GM19438 (cell line): ENCODE measurements around the gene BTNL3.
"Not testable (repeated sequence)": the region's sequence is repeated elsewhere in the genome, so short reads cannot be mapped to it uniquely, and the experiment has no call there.

Source experiments
- ATAC-seq: cut with Tn5 transposase; IDR thresholded peaks from one replicate; pipeline ENCODE4 v1.9.1; 2021; ENCODE audit warnings: low read depth; ENCODE audit not compliant: unreplicated experiment

BTNL3 gene, protein sequence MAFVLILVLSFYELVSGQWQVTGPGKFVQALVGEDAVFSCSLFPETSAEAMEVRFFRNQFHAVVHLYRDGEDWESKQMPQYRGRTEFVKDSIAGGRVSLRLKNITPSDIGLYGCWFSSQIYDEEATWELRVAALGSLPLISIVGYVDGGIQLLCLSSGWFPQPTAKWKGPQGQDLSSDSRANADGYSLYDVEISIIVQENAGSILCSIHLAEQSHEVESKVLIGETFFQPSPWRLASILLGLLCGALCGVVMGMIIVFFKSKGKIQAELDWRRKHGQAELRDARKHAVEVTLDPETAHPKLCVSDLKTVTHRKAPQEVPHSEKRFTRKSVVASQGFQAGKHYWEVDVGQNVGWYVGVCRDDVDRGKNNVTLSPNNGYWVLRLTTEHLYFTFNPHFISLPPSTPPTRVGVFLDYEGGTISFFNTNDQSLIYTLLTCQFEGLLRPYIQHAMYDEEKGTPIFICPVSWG

DNA sequence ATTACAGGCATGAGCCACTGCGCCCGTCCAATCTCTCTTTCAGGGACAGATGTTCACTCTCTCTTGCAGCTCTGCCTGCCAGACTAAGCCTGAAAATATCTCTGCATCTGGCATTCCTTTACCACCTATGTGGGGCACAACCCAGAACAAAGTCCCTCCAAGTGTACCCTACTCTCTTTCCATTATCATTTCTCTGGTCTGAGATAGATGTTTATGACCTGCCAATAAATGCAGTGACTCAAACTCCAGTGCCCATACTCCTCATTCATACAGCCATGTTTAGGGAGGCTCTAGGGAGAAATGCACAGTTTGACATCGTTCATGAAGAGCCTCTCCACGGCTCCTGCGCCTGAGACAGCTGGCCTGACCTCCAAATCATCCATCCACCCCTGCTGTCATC is at the start of gene BTNL3:
Gene BTNL3 (plus strand): TSS at position 255 of the 400 bp plus-strand sequence. CDS start 183 bp downstream, outside the sequence.
- no peak for ATAC-seq

DNA sequence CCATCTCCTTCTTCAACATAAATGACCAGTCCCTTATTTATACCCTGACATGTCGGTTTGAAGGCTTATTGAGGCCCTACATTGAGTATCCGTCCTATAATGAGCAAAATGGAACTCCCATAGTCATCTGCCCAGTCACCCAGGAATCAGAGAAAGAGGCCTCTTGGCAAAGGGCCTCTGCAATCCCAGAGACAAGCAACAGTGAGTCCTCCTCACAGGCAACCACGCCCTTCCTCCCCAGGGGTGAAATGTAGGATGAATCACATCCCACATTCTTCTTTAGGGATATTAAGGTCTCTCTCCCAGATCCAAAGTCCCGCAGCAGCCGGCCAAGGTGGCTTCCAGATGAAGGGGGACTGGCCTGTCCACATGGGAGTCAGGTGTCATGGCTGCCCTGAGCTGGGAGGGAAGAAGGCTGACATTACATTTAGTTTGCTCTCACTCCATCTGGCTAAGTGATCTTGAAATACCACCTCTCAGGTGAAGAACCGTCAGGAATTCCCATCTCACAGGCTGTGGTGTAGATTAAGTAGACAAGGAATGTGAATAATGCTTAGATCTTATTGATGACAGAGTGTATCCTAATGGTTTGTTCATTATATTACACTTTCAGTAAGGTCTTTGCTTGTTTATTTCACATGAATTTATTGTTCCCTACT is 38.2 kb upstream of the BTNL3 start:
- no peak for ATAC-seq

DNA sequence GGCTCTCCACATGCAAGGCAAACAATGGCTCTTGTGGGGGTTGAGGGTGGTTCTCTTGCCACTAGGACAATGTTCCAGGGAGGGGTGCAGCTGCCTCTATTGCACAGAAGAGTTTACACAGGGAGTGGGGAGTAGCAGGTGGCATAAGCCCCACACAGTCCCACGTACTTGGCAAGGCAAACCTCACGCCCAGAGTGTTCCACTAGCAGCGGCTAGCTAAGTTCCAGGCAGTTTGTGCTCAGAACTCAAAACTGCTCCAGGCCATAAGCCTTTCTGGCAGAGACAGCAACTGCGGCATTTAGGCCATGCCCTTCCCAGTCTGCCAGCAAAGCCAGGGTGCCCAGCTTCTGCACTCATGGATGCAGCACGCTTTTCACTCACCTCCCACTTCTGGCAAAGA is 29.0 kb upstream of the BTNL3 start:
- ATAC-seq = no peak

DNA sequence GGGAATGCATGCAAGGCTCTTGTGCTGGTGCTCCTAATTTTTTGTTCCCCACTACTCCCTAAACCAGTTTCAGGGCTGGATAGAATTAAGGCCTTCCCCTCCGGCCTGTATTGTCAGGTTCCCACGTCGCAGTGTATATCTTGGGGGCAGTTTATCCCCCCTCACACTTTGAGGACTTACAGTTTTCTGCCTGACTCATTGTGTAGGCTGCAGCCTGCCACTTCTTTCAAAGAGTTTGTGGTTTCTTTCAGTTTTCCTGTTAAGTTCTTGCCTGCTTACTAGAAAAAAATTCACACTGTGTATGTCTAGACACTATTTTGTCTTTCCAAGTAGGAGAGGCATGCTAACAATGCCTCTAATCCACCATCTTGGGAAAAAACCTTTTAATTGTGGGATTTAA is 28.4 kb upstream of the BTNL3 start:
- ATAC-seq = no peak

DNA sequence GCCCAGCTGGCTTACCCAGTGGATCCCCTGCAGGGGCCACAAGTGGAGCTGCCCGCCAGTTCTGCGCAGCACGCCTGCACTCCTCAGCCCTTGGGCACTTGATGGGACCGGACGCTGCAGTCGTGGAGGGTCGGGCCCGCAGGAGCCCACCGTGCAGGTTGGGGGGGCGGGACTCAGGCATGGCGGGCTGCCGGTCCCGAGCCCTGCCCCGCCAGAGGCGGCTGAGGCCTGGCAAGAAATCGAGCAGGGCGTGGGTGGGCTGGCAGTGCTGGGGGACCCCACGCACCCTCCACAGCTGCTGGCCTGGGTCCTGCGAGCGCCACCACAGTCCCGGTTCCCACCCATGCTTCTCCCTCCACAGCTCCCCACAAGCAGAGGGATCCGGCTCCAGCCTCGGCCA is 19.2 kb upstream of the BTNL3 start:
- ATAC-seq = no peak

DNA sequence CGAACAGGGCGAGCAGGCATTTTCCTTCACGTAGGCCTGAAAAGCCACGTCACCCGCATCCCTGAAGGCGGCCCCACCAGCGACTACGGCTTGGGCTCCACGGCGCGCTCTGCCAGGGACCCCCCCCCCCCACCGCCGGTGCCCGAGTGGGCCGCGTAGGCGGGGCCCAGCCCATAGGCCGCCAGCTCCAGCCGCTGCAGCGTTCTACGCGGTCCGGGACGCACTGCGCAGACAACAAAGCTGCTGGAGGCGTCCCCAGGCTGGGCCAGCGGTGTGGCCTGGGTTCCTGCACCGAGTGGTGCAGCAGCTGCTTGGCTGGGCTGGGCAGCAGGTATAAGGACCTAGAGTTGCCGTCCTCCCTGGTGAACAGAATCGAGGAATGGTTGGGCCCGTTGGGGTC is 18.3 kb upstream of the BTNL3 start:
- ATAC-seq = no peak

DNA sequence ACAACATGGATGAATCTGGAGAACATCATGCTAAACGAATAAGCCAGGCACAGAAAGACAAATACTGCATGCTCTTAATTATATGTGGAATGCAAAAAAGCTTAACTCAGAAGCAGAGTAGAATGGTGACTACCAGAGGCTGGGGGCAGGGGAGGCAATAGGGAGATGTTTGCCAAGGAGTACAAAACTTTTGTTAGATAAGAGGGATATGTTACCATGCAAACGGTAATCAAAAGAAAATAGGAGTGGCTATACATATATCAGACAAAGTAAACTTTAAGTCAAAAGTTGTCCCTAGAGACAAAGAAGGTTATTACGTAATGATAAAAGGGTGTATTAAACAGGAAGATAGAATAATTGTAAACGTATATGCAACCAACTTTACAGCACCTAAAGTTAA is 17.8 kb upstream of the BTNL3 start:
- no peak for ATAC-seq

DNA sequence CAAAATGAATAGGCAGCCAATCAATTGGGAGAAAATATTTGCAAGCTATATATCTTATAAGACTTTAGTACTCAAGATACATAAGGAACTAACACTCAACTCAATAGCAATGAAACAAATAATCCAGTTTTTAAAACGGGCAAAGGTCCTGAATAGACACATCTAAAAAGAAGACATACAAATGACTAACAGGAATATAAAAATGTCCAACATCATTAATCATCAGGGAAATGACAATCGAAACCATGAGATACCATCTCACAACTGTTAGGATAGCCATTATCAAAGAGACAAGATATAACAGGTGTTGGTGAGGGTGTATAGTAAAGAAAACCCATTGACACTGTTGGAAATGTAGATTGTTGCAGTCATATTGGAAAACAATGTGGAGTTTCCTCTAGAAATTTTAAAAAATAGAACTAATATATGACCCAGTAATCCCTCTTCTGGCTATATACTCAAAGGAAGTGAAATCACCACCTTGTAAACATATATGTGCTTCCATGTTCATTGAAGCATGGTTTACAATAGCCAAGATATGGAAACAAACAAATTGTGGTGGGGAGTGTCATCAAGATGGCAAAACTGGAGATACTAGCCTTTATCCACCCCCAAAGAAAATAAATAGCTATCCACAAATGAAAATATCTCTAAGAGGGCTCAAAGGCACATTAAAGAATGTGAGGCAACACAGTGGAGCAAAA is 13.9 kb upstream of the BTNL3 start:
- no peak for ATAC-seq

DNA sequence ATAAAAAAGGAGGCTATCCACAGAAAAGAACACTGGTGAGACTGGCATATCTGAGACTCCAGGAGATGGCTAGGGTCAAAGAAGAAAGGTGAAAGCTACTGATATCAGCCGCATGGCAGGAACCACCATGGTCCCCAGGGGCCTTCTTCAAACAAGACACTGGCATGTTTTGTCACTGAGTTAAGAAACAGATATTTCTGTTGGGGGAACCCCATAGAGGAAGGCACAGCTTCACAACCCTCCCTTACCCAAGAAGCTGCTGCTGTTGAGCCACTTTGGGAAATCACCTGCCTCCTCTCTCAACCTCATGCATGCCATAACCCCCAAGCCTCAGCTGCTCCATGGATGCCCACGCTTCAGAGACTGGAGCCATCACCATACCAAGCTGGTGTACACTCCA is 13.3 kb upstream of the BTNL3 start:
- peak; percentile 94 for ATAC-seq

DNA sequence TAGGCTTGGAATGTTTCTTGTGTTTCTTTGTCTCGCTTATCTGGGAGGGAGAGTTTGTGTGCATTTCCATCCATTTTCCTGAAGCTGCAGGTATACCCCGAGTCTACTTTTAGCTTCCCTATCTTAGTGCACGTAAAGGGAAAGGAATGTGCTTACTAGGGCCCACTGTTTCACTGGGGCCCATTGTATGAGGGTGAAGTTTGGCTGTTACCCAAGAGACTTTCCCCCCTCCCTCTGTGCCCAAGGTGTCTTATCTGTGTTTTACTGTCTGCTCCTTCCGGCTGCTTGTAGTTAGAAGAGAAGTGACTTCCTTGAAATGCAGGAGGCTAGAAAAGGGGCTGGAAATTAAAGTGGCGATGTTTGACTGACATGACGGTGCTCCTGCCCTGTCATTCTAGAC is 12.1 kb upstream of the BTNL3 start:
- ATAC-seq = no peak

DNA sequence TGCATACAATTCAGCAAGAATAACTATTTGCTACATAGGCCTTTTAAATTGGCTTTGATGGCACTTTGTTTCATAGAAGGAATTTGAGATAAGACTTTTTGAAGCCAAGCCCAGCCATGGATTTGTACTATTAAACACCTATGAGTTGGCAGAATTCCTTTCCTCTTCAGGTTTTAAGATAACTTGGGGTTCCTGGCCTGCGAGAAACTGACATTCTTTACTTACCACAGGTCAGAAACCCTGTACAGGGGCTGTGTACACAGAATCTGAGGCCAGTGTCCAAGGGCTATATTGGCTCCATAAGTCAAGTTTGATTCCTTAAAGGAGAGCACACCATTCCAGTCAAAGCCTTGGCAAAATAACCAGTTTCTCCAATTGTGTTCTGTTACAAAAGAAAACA is 10.8 kb upstream of the BTNL3 start:
- no peak for ATAC-seq

DNA sequence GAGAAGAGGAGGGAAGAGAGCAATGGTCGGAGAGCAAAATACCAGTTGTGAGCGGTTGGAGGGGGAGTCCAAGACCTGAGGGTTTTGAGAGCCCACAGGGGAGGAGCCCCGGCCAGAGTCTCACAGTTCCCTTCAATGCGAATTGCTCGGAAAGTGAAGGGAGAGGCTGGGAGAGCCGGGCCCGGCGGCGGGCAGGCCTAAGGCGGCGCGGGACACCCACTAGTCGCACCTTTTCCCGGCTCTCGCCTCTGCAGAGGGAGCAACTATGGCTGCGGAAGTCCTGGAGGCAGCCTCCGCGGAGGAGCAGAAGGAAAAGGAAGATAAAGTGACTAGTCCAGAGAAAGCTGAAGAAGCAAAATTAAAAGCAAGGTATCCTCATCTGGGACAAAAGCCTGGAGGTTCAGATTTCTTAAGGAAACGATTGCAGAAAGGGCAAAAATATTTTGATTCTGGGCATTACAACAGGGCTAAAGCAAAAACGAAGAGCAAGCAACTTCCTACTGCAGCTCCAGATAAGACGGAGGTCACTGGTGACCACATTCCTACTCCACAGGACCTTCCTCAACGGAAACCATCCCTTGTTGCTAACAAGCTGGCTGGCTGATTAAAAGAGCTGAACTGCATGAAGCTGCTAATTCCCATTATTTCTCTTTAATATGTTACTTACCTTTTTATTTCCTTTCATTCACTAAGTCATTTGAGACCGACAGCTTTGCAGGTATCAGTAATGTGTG is 6.5 kb upstream of the BTNL3 start:
- no peak for ATAC-seq

DNA sequence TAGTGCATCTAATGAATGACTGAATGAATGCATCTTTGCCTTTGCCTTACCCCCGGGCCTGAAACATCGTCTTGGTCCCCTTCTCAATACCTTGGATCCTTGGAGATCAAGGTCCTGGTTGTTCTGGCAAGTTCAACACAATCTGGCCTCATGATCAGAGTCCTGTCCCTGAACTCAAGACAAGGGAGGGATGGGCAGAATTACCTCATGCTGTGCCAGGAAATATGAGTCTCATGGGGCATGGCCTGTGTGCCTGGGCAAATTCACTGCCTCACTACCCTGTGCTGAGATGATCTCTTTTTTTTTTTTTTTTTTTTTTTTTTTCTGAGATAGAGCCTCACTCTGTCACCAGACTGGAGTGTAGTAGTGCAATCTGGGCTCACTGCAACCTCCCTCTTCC is 630 bp upstream of the BTNL3 start:
- ATAC-seq = no peak

DNA sequence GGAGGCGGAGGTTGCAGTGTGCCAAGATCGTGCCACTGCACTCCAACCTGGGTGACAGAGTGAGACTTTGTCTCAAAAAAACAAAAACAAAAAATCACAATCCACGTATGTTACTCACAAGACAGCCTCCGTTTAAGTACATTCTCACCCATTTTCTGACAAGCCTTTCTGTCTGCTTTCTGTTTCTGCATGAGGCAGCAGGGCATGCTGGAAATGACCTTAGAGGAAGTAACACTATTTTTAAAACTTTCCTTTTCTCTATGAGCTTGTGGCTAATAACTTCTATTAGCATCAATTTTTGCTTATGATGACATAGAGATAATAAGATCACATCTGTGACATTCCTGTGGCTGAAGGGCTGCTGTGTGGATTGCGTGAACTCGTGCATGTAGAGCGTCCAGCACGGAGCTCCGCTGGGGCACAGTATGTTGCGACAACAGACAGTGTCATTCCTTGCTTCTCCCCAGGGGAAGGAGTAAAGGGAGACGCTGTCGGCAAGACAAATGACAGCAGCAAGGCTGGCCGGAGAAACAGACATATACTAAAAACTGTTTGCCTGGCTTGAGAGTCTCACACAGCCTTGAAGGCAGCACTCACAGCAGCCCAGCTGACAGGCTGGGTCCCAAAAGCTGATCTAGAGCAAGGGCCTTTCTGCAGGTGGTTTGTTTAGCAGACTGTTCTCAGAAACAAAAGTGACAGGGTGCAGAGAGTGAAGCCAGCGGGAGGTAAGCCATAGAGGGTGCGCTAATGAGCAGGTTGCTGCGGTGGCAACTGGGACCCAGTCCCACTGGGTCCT is 1.6 kb downstream of the BTNL3 start:
- ATAC-seq = no peak

DNA sequence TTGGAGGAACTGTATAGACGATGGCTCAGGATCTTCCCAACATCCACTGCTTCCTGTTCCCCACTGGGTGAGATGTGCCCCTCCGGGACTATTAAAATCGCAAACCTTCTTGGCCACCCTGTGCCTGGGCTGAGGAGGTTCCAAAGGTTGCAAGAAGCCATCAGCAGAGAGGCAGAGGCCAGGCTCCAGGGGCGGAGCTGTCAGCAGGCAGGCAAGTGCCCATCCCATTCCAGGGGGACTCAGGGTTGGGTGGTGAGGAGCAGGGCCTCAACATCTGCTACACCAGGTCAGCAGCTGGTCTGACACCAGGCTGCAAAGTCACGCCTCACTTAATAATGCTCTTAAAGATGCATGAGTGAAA is 2.2 kb downstream of the BTNL3 start:
- no peak for ATAC-seq

DNA sequence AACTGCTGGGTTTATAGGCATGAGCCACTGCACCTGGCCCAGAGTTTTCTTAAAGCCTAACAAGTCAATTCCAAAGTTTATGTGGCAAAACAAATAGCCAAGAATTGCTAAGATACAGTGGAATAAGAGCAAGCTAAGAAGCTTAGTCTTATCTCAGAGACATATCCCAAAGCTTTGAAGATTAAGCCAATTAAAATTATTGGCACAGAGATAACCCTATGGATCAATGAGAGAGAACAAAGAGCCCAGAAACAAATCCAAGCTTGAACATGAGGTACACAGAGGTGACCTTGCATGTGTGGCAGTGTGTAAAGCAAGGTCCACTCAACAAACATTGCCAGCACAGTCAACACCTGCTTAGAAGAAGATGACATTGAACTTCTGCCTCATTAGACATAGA is 13.3 kb downstream of the BTNL3 start:
- ATAC-seq = no peak

DNA sequence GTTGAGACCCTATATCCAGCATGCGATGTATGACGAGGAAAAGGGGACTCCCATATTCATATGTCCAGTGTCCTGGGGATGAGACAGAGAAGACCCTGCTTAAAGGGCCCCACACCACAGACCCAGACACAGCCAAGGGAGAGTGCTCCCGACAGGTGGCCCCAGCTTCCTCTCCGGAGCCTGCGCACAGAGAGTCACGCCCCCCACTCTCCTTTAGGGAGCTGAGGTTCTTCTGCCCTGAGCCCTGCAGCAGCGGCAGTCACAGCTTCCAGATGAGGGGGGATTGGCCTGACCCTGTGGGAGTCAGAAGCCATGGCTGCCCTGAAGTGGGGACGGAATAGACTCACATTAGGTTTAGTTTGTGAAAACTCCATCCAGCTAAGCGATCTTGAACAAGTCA is 17.1 kb downstream of the BTNL3 start:
- no peak for ATAC-seq

DNA sequence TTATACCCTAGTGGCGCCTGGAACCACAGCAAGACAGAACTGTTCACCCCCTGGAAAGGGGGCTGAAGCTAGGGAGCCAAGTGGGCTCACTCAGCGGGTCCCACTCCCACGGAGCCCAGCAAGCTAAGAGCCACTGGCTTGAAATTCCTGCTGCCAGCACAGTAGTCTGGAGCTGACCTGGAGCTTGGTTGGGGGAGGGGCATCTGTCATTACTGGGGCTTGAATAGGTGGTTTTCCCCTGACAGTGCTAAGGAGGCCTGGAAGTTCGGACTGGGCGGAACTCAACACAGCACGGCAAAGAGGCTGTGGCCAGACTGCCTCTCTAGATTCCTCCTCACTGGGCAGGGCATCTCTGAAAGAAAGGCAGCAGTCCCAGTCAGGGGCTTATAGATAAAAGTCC is 19.5 kb downstream of the BTNL3 start:
- ATAC-seq = no peak

DNA sequence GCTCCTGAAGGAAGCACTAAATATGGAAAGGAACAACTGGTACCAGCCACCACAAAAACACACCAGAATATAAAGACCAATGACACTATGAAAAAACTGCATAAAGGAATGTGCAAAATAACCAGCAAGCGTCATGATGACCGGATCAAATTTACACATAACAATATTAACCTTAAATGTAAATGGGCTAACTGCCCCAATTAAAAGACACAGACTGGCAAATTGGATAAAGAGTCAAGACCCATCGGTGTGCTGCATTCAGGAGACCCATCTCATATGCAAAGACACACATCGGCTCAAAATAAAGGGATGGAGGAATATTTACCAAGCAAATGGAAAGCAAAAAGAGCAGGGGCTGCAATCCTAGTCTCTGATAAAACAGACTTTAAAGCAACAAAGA is 21.4 kb downstream of the BTNL3 start:
- ATAC-seq = not testable (repeated sequence)

DNA sequence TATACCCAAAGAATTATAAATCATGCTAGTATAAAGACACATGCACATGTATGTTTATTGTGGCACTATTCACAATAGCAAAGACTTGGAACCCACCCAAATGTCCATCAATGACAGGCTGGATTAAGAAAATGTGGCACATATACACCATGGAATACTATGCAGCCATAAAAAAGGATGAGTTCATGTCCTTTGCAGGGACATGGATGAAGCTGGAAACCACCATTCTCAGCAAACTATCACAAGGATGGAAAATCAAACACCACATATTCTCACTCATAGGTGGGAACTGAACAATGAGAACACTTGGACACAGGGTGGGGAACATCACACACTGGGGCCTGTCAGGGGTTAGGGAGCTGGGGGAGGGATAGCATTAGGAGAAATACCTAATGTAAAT is 26.0 kb downstream of the BTNL3 start:
- not testable (repeated sequence) for ATAC-seq
